Activated CD4-positive, alpha-beta T cell treated with anti-CD3 and anti-CD28 coated beads, Interleukin-2, amount 50 U/mL, for 4 hours (primary cell): ENCODE measurements around the gene PTPDC1.

Experiments used
- DNase-seq, 2 experiments: peaks; one replicate each; pipeline ENCODE4 v3.0.0-alpha.2; 2020

The PTPDC1 gene

DNA sequence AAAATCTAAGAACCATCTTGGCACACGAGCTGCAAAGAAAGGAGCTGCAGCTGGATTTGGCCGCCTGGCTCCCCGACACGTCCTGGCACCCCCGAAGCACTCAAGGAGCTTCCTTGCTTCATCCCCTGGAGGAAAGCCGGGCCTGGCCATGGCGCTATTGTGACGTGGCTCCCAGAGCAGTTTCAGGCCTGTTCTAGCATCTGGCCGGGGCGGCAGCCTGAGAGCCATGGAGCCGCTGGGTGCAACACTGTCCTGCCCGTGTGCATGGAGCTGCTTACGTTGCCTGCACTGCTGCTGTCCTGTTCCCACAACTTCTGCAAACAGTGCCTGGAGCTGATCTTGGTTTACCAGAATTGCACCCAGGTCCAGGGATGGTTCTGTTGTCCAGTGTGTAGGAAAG is 63.5 kb downstream of the PTPDC1 start:
- no peak for DNase-seq

DNA sequence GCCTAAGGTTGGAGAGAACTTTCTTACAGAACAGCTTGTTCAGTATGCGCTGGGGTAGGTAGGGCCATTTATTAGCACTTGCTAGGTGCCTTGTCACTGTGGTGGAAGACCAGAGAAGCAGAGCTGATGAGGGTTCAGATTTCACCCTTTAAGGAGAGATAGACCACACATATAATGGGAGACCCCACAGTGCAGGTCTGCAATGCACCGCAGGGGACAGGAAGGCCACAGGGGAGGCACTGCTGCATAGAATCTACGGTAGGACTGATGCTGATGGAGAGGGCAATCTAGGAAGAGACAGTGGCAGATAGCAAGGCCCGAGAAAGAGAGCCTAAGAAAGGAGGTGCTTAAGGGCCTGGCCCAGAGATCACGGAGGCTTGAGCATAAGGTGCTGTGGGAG is 64.2 kb downstream of the PTPDC1 start:
- DNase-seq: no peak

DNA sequence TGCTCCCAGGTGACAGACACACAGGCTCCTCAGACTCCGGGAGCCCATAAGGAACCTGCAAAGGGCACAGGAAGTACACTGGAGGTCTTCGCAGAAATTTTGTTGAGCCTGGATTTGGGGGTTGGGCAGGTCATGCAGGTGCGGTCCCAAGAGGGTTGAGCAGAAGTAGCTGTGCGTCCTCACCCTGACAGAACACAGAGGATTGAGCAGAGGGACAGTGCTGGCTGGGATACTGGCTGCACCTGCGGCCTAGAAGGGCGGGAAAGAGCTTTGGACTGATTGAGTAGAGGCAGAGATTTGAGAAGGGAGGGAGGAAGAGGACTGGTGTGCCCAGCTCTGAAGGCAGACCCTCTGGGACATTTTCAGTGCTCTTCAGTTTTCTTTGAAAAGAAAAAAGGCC is 65.4 kb downstream of the PTPDC1 start:
- DNase-seq: no peak

- no peak for DNase-seq
Measured at GRCh38 chr9:94150279-94150828, 66.1 kb downstream of the PTPDC1 start.

DNA sequence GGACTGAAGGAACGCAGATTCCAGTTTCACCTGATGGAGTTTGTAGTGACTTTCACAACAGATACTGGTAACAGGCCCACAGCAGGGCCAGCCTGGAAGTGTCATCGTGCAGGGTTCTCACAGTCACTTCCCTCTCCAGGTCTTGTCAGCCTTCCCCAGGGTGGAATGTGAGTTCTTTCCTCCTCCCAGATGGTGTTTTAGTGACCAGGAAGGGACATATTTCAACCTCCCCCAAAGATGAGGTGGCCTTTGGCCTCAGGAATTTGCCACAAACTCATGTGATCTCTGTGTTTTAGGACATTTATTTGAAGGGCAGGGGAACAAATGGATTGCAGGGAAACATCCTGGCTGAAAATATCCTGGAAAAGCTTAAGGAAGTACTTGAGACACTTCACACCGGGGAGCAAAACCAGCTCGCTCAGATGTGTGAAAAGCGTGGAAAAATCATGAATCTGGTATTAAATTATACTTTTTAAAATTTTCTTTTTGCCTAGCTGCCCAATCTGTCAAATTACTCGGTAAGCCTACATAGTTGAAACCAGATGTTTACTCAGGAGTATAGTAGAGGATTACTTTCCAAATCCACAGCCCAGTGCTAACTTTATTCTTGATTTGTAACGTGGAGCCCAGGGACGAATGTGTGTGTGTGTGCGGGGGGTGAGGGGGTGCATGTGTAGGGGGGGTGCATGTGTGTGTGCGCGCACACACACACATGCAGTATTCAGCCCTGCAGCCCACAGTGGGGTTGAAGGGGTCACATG is 66.8 kb downstream of the PTPDC1 start:
- DNase-seq: no peak

DNA sequence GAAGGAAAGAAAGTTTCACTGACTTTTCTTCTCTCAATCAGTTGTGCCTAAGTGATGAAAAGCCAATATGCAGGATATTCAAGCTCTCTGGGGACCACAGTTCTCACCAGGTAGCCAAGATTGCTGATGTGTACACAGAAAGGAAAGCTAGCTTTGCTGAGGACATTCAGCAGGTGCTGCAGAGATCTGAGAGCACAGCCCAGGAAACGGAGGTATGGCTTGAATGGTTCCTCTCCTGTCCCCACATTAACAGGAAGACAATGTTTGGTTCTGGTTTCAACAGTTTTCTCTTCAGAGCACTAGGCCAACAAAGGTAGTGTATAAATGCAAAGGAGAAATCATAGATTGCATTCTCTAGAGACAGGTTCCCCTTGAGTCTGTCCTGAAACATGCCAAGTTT is 69.6 kb downstream of the PTPDC1 start:
- DNase-seq: no peak

- DNase-seq: no peak
Measured at GRCh38 chr9:94156348-94157049, 72.2 kb downstream of the PTPDC1 start.

GRCh38 chr9:94157050-94157801 is 73.0 kb downstream of the PTPDC1 start:
- no peak for DNase-seq
